H1 (cell line): ENCODE results near the gene AFAP1L2. TPM values are rescaled to one million over a fixed set of nuclear protein-coding genes. Genes with fewer than 3 reads are reported as not detected.

Source experiments
- CTCF ChIA-PET: fragments of 300-600 bp; sonication (Branson Sonifier 250); formaldehyde crosslinking; loops from one replicate; lab custom pipeline; 2021; ENCODE audit not compliant: partially characterized antibody; lab: Charles Lee
- POLR2A ChIA-PET: fragments of 300-600 bp; sonication (Branson Sonifier 250); formaldehyde crosslinking; loops from one replicate; lab custom pipeline; 2021; ENCODE audit warnings: inconsistent platforms; ENCODE audit not compliant: partially characterized antibody; lab: Charles Lee
- DNase-seq, 2 experiments: peaks; one replicate each; pipeline versions ENCODE4 v3.0.0 to v3.0.0-alpha.2; 2010 to 2022; ENCODE audit warnings: low spot score in 2 of 2, low read depth in 1 of 2, mixed read lengths in 1 of 2
- FAIRE-seq: peaks from 2 replicates; lab custom pipeline; 2011; peaks lifted over from hg19 to GRCh38; lab: Jason Lieb, UNC
- H2AFZ ChIP-seq: 2 replicates; pipeline ENCODE4 v1.8.1; 2012; ENCODE audit warnings: low read length, inconsistent platforms
- H2AK5ac ChIP-seq: 2 replicates; pipeline ENCODE4 v1.6.1; 2013; ENCODE audit warnings: low read depth, low read length
- H2BK120ac ChIP-seq: replicated peaks from 2 replicates; pipeline ENCODE3; 2013; ENCODE audit warnings: low read depth, low read length, inconsistent platforms
- H2BK12ac ChIP-seq: 2 replicates; pipeline ENCODE4 v1.6.1; 2013; ENCODE audit warnings: low read depth, low read length
- H2BK15ac ChIP-seq: 2 replicates; pipeline ENCODE4 v1.6.1; 2013; ENCODE audit warnings: low read length
- H2BK20ac ChIP-seq: 2 replicates; pipeline ENCODE4 v1.6.1; 2013; ENCODE audit warnings: low read length
- H2BK5ac ChIP-seq: 2 replicates; pipeline ENCODE4 v1.6.1; 2013; ENCODE audit warnings: low read depth, low read length
- H3K14ac ChIP-seq: 2 replicates; pipeline ENCODE4 v1.6.1; 2013; ENCODE audit warnings: inconsistent platforms; ENCODE audit not compliant: insufficient read length
- H3K18ac ChIP-seq: 2 replicates; pipeline ENCODE4 v1.6.1; 2013; ENCODE audit warnings: low read length; ENCODE audit errors: extremely low read depth
- H3K23ac ChIP-seq: 2 replicates; pipeline ENCODE4 v1.6.1; 2013; ENCODE audit warnings: inconsistent platforms; ENCODE audit not compliant: insufficient read length
- H3K23me2 ChIP-seq: 2 replicates; pipeline ENCODE4 v1.6.1; 2013; ENCODE audit warnings: low read depth, low read length
- H3K27ac ChIP-seq: 2 replicates; pipeline ENCODE4 v1.6.1; 2011; ENCODE audit warnings: low read depth, low read length, inconsistent platforms
- H3K27me3 ChIP-seq, 4 experiments: replicated peaks in 1 of 4; 1 replicate in 1 of 4; 2 replicates in 3 of 4; pipeline versions ENCODE4 v1.6.1 to v1.8.1; 2011 to 2013; ENCODE audit warnings: low read length in 3 of 4, mild to moderate bottlenecking in 3 of 4, inconsistent platforms in 2 of 4, mixed read lengths in 2 of 4, moderate library complexity in 1 of 4; ENCODE audit not compliant: control insufficient read depth in 3 of 4, insufficient read depth in 3 of 4; ENCODE audit errors: extremely low read depth in 1 of 4
- H3K36me3 ChIP-seq, 4 experiments: 2 replicates each; pipeline versions ENCODE4 v1.6.1 to v1.8.1; 2011 to 2013; ENCODE audit warnings: mild to moderate bottlenecking in 4 of 4, low read length in 3 of 4, moderate library complexity in 2 of 4, control low read depth in 1 of 4, inconsistent platforms in 1 of 4; ENCODE audit not compliant: insufficient read depth in 4 of 4, control insufficient read depth in 2 of 4
- H3K4ac ChIP-seq: replicated peaks from 2 replicates; pipeline ENCODE3; 2013; ENCODE audit warnings: low read length, low read depth, mixed read lengths, inconsistent platforms; ENCODE audit not compliant: insufficient read length
- H3K4me1 ChIP-seq, 4 experiments: replicated peaks in 1 of 4; 1 replicate in 1 of 4; 2 replicates in 3 of 4; pipeline versions ENCODE4 v1.6.1 to v1.8.1; 2011 to 2013; ENCODE audit warnings: low read length in 3 of 4, inconsistent platforms in 2 of 4, mixed read lengths in 1 of 4; ENCODE audit not compliant: insufficient read depth in 4 of 4, control insufficient read depth in 3 of 4
- H3K4me2 ChIP-seq, 2 experiments: 2 replicates each; pipeline versions ENCODE4 v1.6.1 to v1.8.1; 2011 to 2013; ENCODE audit warnings: low read depth in 2 of 2, low read length in 2 of 2, control low read depth in 1 of 2, inconsistent platforms in 1 of 2, mild to moderate bottlenecking in 1 of 2; ENCODE audit not compliant: insufficient read depth in 1 of 2
- H3K4me3 ChIP-seq, 4 experiments: fragments of 200-600, 300-600 bp in 1 of 4; sonication (generic), shearing (Covaris generic), sonication (Bioruptor Twin) in 1 of 4; 2 replicates each; pipeline versions ENCODE4 v1.5.1 to v1.8.1; 2011 to 2016; ENCODE audit warnings: low read length in 4 of 4, low read depth in 3 of 4, control low read depth in 2 of 4, inconsistent platforms in 2 of 4, mild to moderate bottlenecking in 2 of 4, mixed read lengths in 1 of 4, moderate library complexity in 1 of 4; ENCODE audit not compliant: insufficient read depth in 2 of 4; ENCODE audit errors: extremely low read depth in 1 of 4
- H3K56ac ChIP-seq: replicated peaks from 2 replicates; pipeline ENCODE3; 2013; ENCODE audit warnings: low read depth, mild to moderate bottlenecking, mixed read lengths, low read length, inconsistent platforms; ENCODE audit not compliant: insufficient read length
- H3K79me1 ChIP-seq: 2 replicates; pipeline ENCODE4 v1.6.1; 2013; ENCODE audit warnings: low read depth, low read length, control low read depth
- H3K79me2 ChIP-seq, 2 experiments: 2 replicates each; pipeline versions ENCODE4 v1.6.1 to v1.8.1; 2012 to 2013; ENCODE audit warnings: low read length in 2 of 2, mild to moderate bottlenecking in 2 of 2, inconsistent platforms in 1 of 2; ENCODE audit not compliant: insufficient read depth in 2 of 2, control insufficient read depth in 1 of 2
- H3K9ac ChIP-seq, 4 experiments: replicated peaks in 1 of 4; 1 replicate in 1 of 4; 2 replicates in 3 of 4; pipeline versions ENCODE4 v1.6.1 to v1.8.1; 2011 to 2013; ENCODE audit warnings: low read depth in 3 of 4, low read length in 3 of 4, control low read depth in 2 of 4, mild to moderate bottlenecking in 2 of 4, moderate library complexity in 2 of 4, inconsistent platforms in 1 of 4; ENCODE audit errors: extremely low read depth in 1 of 4
- H3K9me3 ChIP-seq, 2 experiments: 2 replicates each; pipeline versions ENCODE4 v1.6.1 to v1.8.1; 2012 to 2013; ENCODE audit warnings: mild to moderate bottlenecking in 2 of 2, moderate library complexity in 2 of 2, control low read depth in 1 of 2, inconsistent platforms in 1 of 2, low read depth in 1 of 2, low read length in 1 of 2, mixed read lengths in 1 of 2; ENCODE audit not compliant: insufficient read depth in 2 of 2
- H4K20me1 ChIP-seq, 2 experiments: replicated peaks in 1 of 2; 2 replicates each; pipeline versions ENCODE3 to v1.8.1; 2011 to 2013; ENCODE audit warnings: inconsistent platforms in 2 of 2, low read length in 2 of 2, mild to moderate bottlenecking in 1 of 2; ENCODE audit not compliant: insufficient read depth in 2 of 2, control insufficient read depth in 1 of 2
- H4K5ac ChIP-seq: 2 replicates; pipeline ENCODE4 v1.6.1; 2013; ENCODE audit warnings: low read length, low read depth, mixed read lengths, inconsistent platforms; ENCODE audit not compliant: insufficient read length
- H4K8ac ChIP-seq: 2 replicates; pipeline ENCODE4 v1.8.0; 2013; ENCODE audit warnings: mild to moderate bottlenecking, moderate library complexity, low read length, inconsistent platforms; ENCODE audit not compliant: insufficient read depth; ENCODE audit errors: extremely low read depth
- H4K91ac ChIP-seq: replicated peaks from 2 replicates; pipeline ENCODE3; 2013; ENCODE audit warnings: low read length, mixed read lengths, inconsistent platforms; ENCODE audit not compliant: insufficient read length
- NRF1 ChIP-seq: IDR thresholded peaks from 2 replicates; pipeline ENCODE4 v1.6.1; 2011; ENCODE audit warnings: mild to moderate bottlenecking, low read depth, low read length, improper control_type of control experiment
- WGBS, 2 experiments: shearing (Covaris generic) in 1 of 2; methylation state at CpG; one replicate each; pipeline versions ENCODE4 v1.1.6 to v1.1.7; 2013 to 2015; ENCODE audit warnings: low lambda C conversion rate in 2 of 2, mixed read lengths in 2 of 2, inconsistent platforms in 1 of 2, low coverage in 1 of 2, missing lambda C conversion rate in 1 of 2; ENCODE audit not compliant: insufficient replicate concordance in 2 of 2, insufficient coverage in 1 of 2, insufficient read length in 1 of 2; ENCODE audit errors: extremely low coverage in 1 of 2, missing lambda C conversion rate in 1 of 2; 5-methylcytosine and 5-hydroxymethylcytosine counted together
- polyA plus RNA-seq, 7 experiments: library from polyadenylated mRNA; depleted of rRNA in 3 of 7; stranded (reverse) in 5 of 7; unstranded in 2 of 7; fragments of >200 nt in 5 of 7; fragments of 200-250 nt in 2 of 7; gene quantifications; 1 replicate in 5 of 7; 2 replicates in 1 of 7; 4 replicates in 1 of 7; pipeline versions ENCODE4 v1.2.1 to v1.2.3, GENCODE V29; 2011 to 2013; ENCODE audit warnings: missing spikeins in 2 of 7, mixed read lengths in 2 of 7
- total RNA-seq: library from RNA; stranded (reverse); fragmentation: NEBNext Ultra II Directional; extraction: Animal tissue kit (Norgen Biotek cat#: 25700); gene quantifications from 2 replicates; pipeline ENCODE4 v1.2.1, GENCODE V29; 2021

Gene AFAP1L2
- total and polyA plus RNA-seq, 2 of the 8 experiments (the other 6 are each of a cell fraction or from before 2014, with no cell fraction given) = 3.9 to 6.4 TPM

GRCh38 chr10:114309364-114309651 lies 95.0 kb downstream of the AFAP1L2 start:
- no peaks in the 10 kb centered on the region for H3K36me3 ChIP-seq
- H3K23me2 ChIP-seq = peaks cover 1% of the 10 kb centered on the region; the same call in 1 of the 2 replicates
- H3K56ac ChIP-seq = no peak overlapping the region
- no peak for FAIRE-seq
- H3K18ac ChIP-seq = no peak overlapping the region
- H2BK120ac ChIP-seq = no peak overlapping the region
- DNase-seq = no peak
- H2BK12ac ChIP-seq = no peak overlapping the region
- H2AK5ac ChIP-seq = no peak overlapping the region
- no peak overlapping the region for H3K4me3 ChIP-seq
- CTCF ChIA-PET = interaction anchor here (0.6 to 2.1 kb wide), 8 partner anchors 23 to 384 kb away, joined by 3 to 7 read pairs (median 3); no protein-coding TSS in a partner anchor
- H3K9ac ChIP-seq = no peak overlapping the region
- H4K20me1 ChIP-seq = no peaks in the 10 kb centered on the region
- H3K27ac ChIP-seq = no peak overlapping the region
- no peak overlapping the region for H3K4ac ChIP-seq
- H3K23ac ChIP-seq = no peak overlapping the region
- no peak overlapping the region for H3K4me2 ChIP-seq
- H4K5ac ChIP-seq = no peak overlapping the region
- H2BK20ac ChIP-seq = no peak overlapping the region
- POLR2A ChIA-PET = no interaction called here
- H3K27me3 ChIP-seq = no peaks in the 10 kb centered on the region
- H2BK15ac ChIP-seq = no peak overlapping the region
- no peaks in the 10 kb centered on the region for H3K79me2 ChIP-seq
- H2BK5ac ChIP-seq = no peak overlapping the region
- no peak overlapping the region for H2AFZ ChIP-seq
- no peak overlapping the region for H4K91ac ChIP-seq
- WGBS, 2 experiments = 94% methylated on average over 3 of the region's 3 CpGs; no CpG with 5 or more reads in 1 of the 2 experiments
- no peak overlapping the region for H4K8ac ChIP-seq
- peaks cover 0 to 4% (median 0%) of the 10 kb centered on the region in 4 experiments; a peak in 4 of 7 replicates for H3K4me1 ChIP-seq
- no peak overlapping the region for H3K14ac ChIP-seq
- H3K9me3 ChIP-seq = no peaks in the 10 kb centered on the region
- no peaks in the 10 kb centered on the region for H3K79me1 ChIP-seq
- TF ChIP-seq NRF1 = no peak
